ENCODE data around the gene TMEM150B.

DNA sequence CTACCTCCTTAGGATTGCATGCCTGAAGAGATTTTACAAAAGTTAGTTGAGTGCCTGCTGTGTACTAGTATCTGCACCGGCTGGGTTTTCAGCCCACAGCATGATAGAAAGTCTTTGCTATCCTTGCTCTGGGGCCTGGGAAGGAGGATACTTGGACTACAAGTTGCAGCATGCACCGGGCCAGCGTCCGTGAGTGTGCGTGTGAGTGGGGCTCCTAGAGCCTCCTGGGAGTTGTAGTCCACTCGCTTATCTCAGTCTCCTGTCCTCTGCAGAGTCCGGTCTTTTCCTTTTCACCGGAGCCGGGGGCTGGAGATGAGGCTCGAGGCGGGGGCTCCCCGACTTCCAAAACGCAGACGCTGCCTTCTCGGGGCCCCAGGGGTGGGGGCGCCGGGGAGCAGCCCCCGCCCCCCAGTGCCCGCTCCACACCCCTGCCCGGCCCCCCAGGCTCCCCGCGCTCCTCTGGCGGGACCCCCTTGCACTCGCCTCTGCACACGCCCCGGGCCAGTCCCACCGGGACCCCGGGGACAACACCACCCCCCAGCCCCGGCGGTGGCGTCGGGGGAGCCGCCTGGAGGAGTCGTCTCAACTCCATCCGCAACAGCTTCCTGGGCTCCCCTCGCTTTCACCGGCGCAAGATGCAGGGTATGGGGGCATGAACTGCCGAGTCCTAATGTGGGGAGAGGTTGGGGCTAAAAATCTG, 20.7 kb downstream of the TMEM150B start:
- TF ChIP-seq, protein P1, sequence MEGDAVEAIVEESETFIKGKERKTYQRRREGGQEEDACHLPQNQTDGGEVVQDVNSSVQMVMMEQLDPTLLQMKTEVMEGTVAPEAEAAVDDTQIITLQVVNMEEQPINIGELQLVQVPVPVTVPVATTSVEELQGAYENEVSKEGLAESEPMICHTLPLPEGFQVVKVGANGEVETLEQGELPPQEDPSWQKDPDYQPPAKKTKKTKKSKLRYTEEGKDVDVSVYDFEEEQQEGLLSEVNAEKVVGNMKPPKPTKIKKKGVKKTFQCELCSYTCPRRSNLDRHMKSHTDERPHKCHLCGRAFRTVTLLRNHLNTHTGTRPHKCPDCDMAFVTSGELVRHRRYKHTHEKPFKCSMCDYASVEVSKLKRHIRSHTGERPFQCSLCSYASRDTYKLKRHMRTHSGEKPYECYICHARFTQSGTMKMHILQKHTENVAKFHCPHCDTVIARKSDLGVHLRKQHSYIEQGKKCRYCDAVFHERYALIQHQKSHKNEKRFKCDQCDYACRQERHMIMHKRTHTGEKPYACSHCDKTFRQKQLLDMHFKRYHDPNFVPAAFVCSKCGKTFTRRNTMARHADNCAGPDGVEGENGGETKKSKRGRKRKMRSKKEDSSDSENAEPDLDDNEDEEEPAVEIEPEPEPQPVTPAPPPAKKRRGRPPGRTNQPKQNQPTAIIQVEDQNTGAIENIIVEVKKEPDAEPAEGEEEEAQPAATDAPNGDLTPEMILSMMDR (IDR thresholded peaks at IDR 0.05; ENCODE audit: extremely low read depth in 1 of 2, insufficient read depth in 1 of 2, low read depth in 1 of 2, low read length in 2 of 2): no peak
- TF ChIP-seq EZH2 (IDR thresholded peaks at IDR 0.05; ENCODE audit: borderline replicate concordance, low read depth, low read length, severe bottlenecking) (no peak), POLR2AphosphoS5 (IDR thresholded peaks at IDR 0.05; ENCODE audit: insufficient read depth, low read depth, low read length) (no peak), POLR2A (IDR thresholded peaks at IDR 0.05; ENCODE audit: low read depth, low read length) (no peak)
